ENCODE measurements around the gene GLYAT.

- TF ChIP-seq ZNF366 (tag by site-specific recombination; conservative IDR thresholded peaks at IDR 0.05): no peak
- TF ChIP-seq ZNF23 (tag by site-specific recombination; IDR thresholded peaks at IDR 0.05; ENCODE audit: borderline replicate concordance): no peak
- TF ChIP-seq ZNF501 (tag by site-specific recombination; IDR thresholded peaks at IDR 0.05): no peak
- no peak for TF ChIP-seq ZNF302 (tag by site-specific recombination; IDR thresholded peaks at IDR 0.05; ENCODE audit: low read depth)
- no peak for TF ChIP-seq ZNF24 (tag by site-specific recombination; IDR thresholded peaks at IDR 0.05)
- no peak for TF ChIP-seq SETDB1 (IDR thresholded peaks at IDR 0.05; ENCODE audit: insufficient read length, low read length)
- no peak for TF ChIP-seq YY1 (tag by site-specific recombination; IDR thresholded peaks at IDR 0.05)
- no peak for TF ChIP-seq ZNF274 (IDR thresholded peaks at IDR 0.05; ENCODE audit: low read length)
- TF ChIP-seq ZNF274 (tag by site-specific recombination; IDR thresholded peaks at IDR 0.05; ENCODE audit: borderline replicate concordance): no peak
These were observed 59.6 kb downstream of the GLYAT start for GRCh38 chr11:58671983-58672633.
